LNCAP (cell line): ENCODE results near the gene BRSK1.

Source experiments
- TF ChIP-seq, protein P1 (sequence below): fragments of 450-650 bp; IDR thresholded peaks from 2 replicates; pipeline ENCODE4 v1.5.1; 2017; ENCODE audit warnings: mild to moderate bottlenecking

The BRSK1 gene

DNA sequence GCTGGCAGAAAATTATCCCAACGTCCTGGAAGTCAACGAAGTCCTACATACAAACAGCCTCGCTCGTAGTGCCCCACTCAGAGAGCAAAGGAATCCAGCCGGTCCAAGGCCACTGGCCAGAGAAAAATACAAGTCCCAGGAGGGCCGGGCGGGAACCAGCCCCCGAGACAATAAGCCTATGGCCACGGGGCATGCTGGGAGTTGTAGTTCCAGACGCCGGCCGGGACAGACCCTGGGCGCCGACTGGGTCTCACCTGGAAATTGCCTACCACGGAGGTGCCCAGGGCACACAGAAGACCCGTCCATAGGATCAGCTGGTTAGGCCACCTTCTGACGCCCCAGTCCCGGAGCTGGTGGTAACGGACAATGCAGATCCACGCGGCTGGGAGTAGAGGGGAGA is 36.0 kb downstream of the BRSK1 start:
- TF ChIP-seq, protein P1, sequence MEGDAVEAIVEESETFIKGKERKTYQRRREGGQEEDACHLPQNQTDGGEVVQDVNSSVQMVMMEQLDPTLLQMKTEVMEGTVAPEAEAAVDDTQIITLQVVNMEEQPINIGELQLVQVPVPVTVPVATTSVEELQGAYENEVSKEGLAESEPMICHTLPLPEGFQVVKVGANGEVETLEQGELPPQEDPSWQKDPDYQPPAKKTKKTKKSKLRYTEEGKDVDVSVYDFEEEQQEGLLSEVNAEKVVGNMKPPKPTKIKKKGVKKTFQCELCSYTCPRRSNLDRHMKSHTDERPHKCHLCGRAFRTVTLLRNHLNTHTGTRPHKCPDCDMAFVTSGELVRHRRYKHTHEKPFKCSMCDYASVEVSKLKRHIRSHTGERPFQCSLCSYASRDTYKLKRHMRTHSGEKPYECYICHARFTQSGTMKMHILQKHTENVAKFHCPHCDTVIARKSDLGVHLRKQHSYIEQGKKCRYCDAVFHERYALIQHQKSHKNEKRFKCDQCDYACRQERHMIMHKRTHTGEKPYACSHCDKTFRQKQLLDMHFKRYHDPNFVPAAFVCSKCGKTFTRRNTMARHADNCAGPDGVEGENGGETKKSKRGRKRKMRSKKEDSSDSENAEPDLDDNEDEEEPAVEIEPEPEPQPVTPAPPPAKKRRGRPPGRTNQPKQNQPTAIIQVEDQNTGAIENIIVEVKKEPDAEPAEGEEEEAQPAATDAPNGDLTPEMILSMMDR: no peak

DNA sequence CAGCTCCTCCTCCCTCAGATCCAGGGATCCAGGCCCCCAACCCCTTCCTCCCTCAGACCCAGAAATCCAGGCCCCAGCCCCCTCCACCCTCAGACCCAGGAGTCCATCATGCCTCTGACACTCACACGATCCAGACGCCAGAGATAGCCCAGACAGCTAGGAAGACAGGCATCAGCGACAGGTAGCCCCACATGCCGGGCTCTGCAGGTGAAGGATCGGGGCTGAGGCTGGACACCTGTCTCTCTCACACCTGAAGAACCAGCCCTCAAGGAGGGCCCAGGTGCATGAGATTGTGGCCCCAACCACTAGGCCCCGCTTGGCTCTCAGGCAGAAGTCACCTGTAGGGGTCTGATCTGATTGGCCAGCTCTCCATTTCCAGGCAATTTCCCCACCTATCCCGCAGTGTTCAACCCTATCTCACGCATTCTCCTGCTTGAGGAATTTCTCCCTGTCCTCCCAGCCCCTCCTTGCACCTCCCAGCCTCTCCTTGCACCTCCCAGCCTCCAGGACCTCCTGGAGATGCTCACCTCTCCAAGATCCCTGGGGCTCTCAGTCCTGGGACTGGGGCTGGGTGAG is 37.1 kb downstream of the BRSK1 start:
- TF ChIP-seq, protein P1: no peak

- TF ChIP-seq, protein P1: no peak
These were observed 37.8 kb downstream of the BRSK1 start for GRCh38 chr19:55321466-55322137.

GRCh38 chr19:55322204-55322885 is 38.5 kb downstream of the BRSK1 start:
- TF ChIP-seq, protein P1: no peak

GRCh38 chr19:55324662-55325061 is 40.9 kb downstream of the BRSK1 start:
- TF ChIP-seq, protein P1: no peak

- TF ChIP-seq, protein P1: no peak
These were observed 41.4 kb downstream of the BRSK1 start, which contains the start of gene TMEM150B for GRCh38 chr19:55325172-55325571. TSS of gene TMEM150B (minus strand) at chr19:55325341. CDS start at chr19:55321036, 4,305 bp downstream.

DNA sequence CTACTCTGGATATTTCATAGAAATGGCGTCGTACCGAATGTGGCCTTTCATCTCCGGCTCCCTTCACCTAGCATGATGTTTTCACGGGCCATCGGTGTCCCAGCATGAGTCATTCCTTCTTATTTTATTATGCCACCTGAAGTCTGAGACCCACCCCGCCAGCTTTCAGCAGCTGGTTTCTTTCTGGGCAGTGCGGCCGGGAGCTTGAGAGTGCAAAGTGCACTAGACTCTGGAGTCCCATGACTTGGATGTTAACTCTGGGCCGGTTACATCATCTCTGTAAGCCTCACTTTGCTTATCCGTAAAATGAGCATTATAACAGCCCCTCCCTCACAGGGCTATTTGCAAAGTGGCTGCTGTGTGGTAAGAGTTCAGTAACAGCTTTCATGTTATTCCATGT is 50.1 kb downstream of the BRSK1 start:
- TF ChIP-seq, protein P1: no peak
